ENCODE data around the gene ANO3.

GRCh38 chr11:26618441-26618840 is 286.5 kb downstream of the ANO3 start:
- TF ChIP-seq CTCF (IDR thresholded peaks at IDR 0.05; ENCODE audit: low read depth, low read length, poor library complexity, severe bottlenecking), result no peak
- TF ChIP-seq EZH2phosphoT487 (IDR thresholded peaks at IDR 0.05; ENCODE audit: borderline replicate concordance, low read length), result no peak
